ENCODE data around the gene KNDC1.

KNDC1 gene

DNA sequence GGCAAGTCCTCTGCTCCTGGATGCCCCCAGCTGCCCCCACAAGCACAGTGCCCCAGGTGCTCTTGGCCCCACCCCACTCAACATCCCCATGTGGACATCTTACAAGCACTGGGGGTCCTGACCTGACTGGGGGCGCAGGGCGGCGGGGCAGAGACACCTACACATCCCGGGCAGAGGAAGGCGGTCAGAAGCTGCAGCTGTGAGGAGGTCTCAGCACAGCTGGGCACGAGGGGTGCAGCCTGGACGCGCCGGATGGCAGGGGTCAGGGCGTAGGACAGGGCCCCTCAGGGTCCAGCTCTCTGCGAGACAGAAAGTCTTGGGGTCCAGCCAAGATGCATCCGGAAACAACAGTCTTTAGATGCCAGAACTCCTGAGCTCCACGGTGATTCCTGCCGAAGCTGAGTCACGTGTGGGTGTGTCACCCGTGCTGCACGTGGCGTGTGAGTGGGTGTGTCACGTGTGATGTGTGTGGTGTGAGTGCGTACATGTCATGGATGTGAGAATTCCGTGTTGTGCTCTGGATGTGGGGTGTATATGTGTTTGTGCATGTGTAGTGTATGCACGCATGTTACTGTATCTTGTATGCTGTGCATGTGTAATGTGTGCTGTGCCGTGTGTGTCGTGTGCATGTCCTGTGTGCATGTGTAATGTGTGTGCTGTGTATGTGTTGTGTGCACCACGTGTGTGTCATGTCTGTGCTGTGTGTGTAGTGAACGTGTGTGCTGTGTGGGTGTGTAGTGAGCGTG is 82.8 kb downstream of the KNDC1 start:
- DNase-seq (ENCODE audit: low read depth): peak; percentile 70
- TF ChIP-seq CTCF (conservative IDR thresholded peaks at IDR 0.05; ENCODE audit: control insufficient read depth, insufficient read depth, low read depth, low read length): no peak
- H3K4me3 ChIP-seq (ENCODE audit: control insufficient read depth, low read depth, low read length): no peak overlapping the region

GRCh38 chr10:133243593-133243992 is 83.6 kb downstream of the KNDC1 start:
- TF ChIP-seq CTCF (conservative IDR thresholded peaks at IDR 0.05; ENCODE audit: control insufficient read depth, insufficient read depth, low read depth, low read length): no peak
- DNase-seq (ENCODE audit: low read depth): no peak

DNA sequence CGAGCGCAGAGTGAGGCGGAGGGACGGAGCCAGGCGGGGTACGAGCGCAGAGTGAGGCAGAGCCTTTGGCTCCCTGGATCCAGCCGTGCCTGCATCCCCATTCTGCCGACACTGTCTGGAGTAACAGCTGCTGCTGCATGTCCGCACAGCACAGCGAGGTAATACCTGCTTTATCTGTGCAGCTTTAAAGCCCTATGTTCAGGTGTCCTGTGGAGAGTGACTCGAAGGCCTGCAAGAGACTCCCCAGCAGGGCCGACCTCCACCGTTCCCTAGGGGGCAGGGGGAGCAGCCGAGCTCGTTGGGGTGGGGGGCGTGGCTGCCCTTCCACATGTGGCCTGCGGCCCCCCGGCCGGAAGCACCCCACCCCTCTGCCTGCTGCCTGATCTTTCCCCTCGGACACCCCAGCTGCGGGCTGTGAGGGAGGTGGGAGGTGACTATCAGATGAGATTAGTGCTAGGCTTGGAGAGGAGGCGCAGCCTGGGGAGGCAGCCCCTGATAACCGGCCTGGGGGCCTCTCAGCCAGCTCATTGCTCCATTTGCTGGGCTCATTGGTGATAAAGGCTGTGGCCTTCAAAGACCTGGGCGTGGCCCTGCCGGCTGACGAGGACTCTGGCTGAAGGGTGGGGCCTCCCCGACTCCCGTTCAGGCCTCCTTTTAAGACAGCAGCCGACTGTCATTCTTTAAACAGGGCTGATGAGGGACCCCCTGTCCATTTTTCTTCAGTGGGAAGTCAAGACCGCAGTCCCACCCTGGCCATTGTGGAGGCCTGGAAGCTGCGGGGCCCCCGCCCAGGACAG is 85.6 kb downstream of the KNDC1 start:
- H3K4me3 ChIP-seq (ENCODE audit: control insufficient read depth, low read depth, low read length): no peak overlapping the region
- DNase-seq (ENCODE audit: low read depth): no peak
- TF ChIP-seq CTCF (conservative IDR thresholded peaks at IDR 0.05; ENCODE audit: control insufficient read depth, insufficient read depth, low read depth, low read length): no peak

More at GRCh38 chr10:133243593-133243992, 83.6 kb downstream of the KNDC1 start:
- H3K4me3 ChIP-seq (ENCODE audit: control insufficient read depth, low read depth, low read length): no peak overlapping the region

DNA sequence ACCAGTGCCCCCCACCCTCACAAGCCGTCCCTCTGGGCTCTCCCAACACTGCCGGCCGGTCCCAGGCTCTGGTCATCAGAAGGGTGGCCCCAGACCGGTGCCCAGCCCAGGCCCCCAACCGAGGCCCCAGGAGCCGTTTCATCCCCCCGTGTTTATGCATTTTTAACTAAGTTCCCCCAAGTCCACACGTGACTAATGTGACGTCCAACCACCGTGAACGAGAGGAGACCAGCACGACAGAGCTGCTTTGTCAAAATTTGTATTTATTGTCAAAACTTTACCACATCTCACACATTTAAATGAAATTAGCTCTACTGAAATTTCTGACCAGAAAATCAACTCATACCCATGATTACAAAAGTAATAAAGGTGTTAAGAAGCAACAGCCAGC is 86.2 kb downstream of the KNDC1 start:
- no peak overlapping the region for H3K4me3 ChIP-seq (ENCODE audit: control insufficient read depth, low read depth, low read length)
- no peak for TF ChIP-seq CTCF (conservative IDR thresholded peaks at IDR 0.05; ENCODE audit: control insufficient read depth, insufficient read depth, low read depth, low read length)

GRCh38 chr10:133247681-133248333 is 87.8 kb downstream of the KNDC1 start:
- no peak overlapping the region for H3K4me3 ChIP-seq (ENCODE audit: control insufficient read depth, low read depth, low read length)
- TF ChIP-seq CTCF (conservative IDR thresholded peaks at IDR 0.05; ENCODE audit: control insufficient read depth, insufficient read depth, low read depth, low read length): no peak
- DNase-seq (ENCODE audit: low read depth): no peak

More for the DNA sequence above, 86.2 kb downstream of the KNDC1 start:
- DNase-seq (ENCODE audit: low read depth): no peak

- no peak for DNase-seq (ENCODE audit: low read depth)
- TF ChIP-seq CTCF (conservative IDR thresholded peaks at IDR 0.05; ENCODE audit: control insufficient read depth, insufficient read depth, low read depth, low read length): no peak
- H3K4me3 ChIP-seq (ENCODE audit: control insufficient read depth, low read depth, low read length): no peak overlapping the region
Measured at GRCh38 chr10:133248334-133248715, 88.3 kb downstream of the KNDC1 start.

Data from fibroblast of mammary gland (primary cell).